Neural cell (in vitro differentiated cells): ENCODE results near the gene RTP4. TPM values are rescaled to one million over a fixed set of nuclear protein-coding genes. Genes with fewer than 3 reads are reported as not detected.

Source experiments
- H2AFZ ChIP-seq: fragments of 200-600, 300-800 bp; sonication (generic), shearing (Covaris generic); 2 replicates; pipeline ENCODE4 v1.6.0; 2014; ENCODE audit warnings: low read depth, mild to moderate bottlenecking, antibody characterized with exemption, low read length, moderate library complexity
- H3F3A ChIP-seq: fragments of 200-600 bp; shearing (Covaris generic); 2 replicates; pipeline ENCODE4 v1.6.1; 2016; ENCODE audit warnings: mild to moderate bottlenecking, moderate library complexity, mixed read lengths, antibody characterized with exemption, low read length; ENCODE audit not compliant: insufficient read depth, poor library complexity, severe bottlenecking
- H3K27ac ChIP-seq: fragments of 200-600, 300-800 bp; sonication (generic), shearing (Covaris generic); 2 replicates; pipeline ENCODE4 v1.5.1; 2014; ENCODE audit warnings: mild to moderate bottlenecking, low read length, moderate library complexity
- H3K27me3 ChIP-seq: fragments of 300-800, 200-600 bp; sonication (generic), shearing (Covaris generic); 2 replicates; pipeline ENCODE4 v1.6.0; 2014; ENCODE audit warnings: mild to moderate bottlenecking, low read depth, low read length, moderate library complexity; ENCODE audit not compliant: insufficient read depth
- H3K36me3 ChIP-seq: fragments of 300-800, 200-600 bp; sonication (generic), shearing (Covaris generic); 2 replicates; pipeline ENCODE4 v1.5.1; 2014; ENCODE audit warnings: mild to moderate bottlenecking, antibody characterized with exemption, low read length, moderate library complexity; ENCODE audit not compliant: insufficient read depth
- H3K4me2 ChIP-seq: fragments of 300-800, 200-600 bp; sonication (generic), shearing (Covaris generic); 2 replicates; pipeline ENCODE4 v1.6.0; 2014; ENCODE audit warnings: mild to moderate bottlenecking, low read length
- H3K4me3 ChIP-seq: fragments of 300-800, 200-600 bp; sonication (generic), shearing (Covaris generic); 2 replicates; pipeline ENCODE4 v1.5.1; 2014; ENCODE audit warnings: mild to moderate bottlenecking, low read length, moderate library complexity
- H3K79me2 ChIP-seq: fragments of 200-600 bp; shearing (Covaris generic); replicated peaks from 2 replicates; pipeline ENCODE4 v1.6.0; 2014; ENCODE audit warnings: mild to moderate bottlenecking, low read length, moderate library complexity; ENCODE audit not compliant: insufficient read depth
- H3K9ac ChIP-seq: fragments of 300-800, 200-600 bp; sonication (generic), shearing (Covaris generic); 2 replicates; pipeline ENCODE4 v1.6.1; 2016; ENCODE audit warnings: mild to moderate bottlenecking, low read length, mixed read lengths
- H3K9me2 ChIP-seq: fragments of 200-600 bp; shearing (Covaris generic); 2 replicates; pipeline ENCODE4 v1.6.1; 2016; ENCODE audit warnings: mild to moderate bottlenecking, low read length, mixed read lengths; ENCODE audit not compliant: insufficient read depth
- H3K9me3 ChIP-seq: fragments of 200-600, 300-800 bp; sonication (generic), shearing (Covaris generic); 2 replicates; pipeline ENCODE4 v1.6.1; 2016; ENCODE audit warnings: mild to moderate bottlenecking, mixed run types, low read length, moderate library complexity, mixed read lengths
- H4K20me1 ChIP-seq: fragments of 200-600 bp; shearing (Covaris generic); 2 replicates; pipeline ENCODE4 v1.6.1; 2016; ENCODE audit warnings: mild to moderate bottlenecking, mixed run types; ENCODE audit not compliant: insufficient read depth
- CTCF ChIP-seq: fragments of 450-650 bp; IDR thresholded peaks from 2 replicates; pipeline ENCODE4 v1.5.1; 2014; ENCODE audit warnings: antibody characterized with exemption, mild to moderate bottlenecking, moderate library complexity; ENCODE audit not compliant: poor library complexity, severe bottlenecking
- EP300 ChIP-seq: fragments of 450-650 bp; conservative IDR thresholded peaks from 2 replicates; pipeline ENCODE4 v1.6.1; 2014; ENCODE audit warnings: antibody characterized with exemption, mild to moderate bottlenecking, moderate library complexity; ENCODE audit not compliant: poor library complexity, severe bottlenecking
- EZH2 ChIP-seq: fragments of 200-600, 300-800 bp; shearing (Covaris generic), sonication (generic); IDR thresholded peaks from 2 replicates; pipeline ENCODE4 v1.6.1; 2014; ENCODE audit warnings: antibody characterized with exemption, low read length, borderline replicate concordance, mild to moderate bottlenecking; ENCODE audit not compliant: insufficient read depth, poor library complexity, severe bottlenecking
- MXI1 ChIP-seq: fragments of 450-650 bp; conservative IDR thresholded peaks from 2 replicates; pipeline ENCODE4 v1.6.1; 2014; ENCODE audit warnings: antibody characterized with exemption, mild to moderate bottlenecking; ENCODE audit not compliant: poor library complexity, severe bottlenecking
- POLR2AphosphoS5 ChIP-seq: IDR thresholded peaks from 2 replicates; pipeline ENCODE4 v1.6.1; 2012
- RAD21 ChIP-seq: fragments of 450-650 bp; conservative IDR thresholded peaks from 2 replicates; pipeline ENCODE4 v1.6.1; 2014; ENCODE audit warnings: antibody characterized with exemption, mild to moderate bottlenecking, moderate library complexity
- REST ChIP-seq: IDR thresholded peaks from 2 replicates; pipeline ENCODE4 v1.6.1; 2012; ENCODE audit warnings: borderline replicate concordance
- SMC3 ChIP-seq: fragments of 450-650 bp; conservative IDR thresholded peaks from 2 replicates; pipeline ENCODE4 v1.6.1; 2014; ENCODE audit warnings: antibody characterized with exemption, mild to moderate bottlenecking, moderate library complexity; ENCODE audit not compliant: poor library complexity
- TAF1 ChIP-seq: IDR thresholded peaks from 2 replicates; pipeline ENCODE4 v1.6.1; 2012; ENCODE audit warnings: low read depth
- polyA plus RNA-seq: library from polyadenylated mRNA; depleted of rRNA; stranded (reverse); fragments of >200 nt; gene quantifications from 2 replicates; pipeline ENCODE4 v1.2.3, GENCODE V29; 2014

Gene RTP4
- polyA plus RNA-seq, 1 donor from 2014 or later = not detected

DNA sequence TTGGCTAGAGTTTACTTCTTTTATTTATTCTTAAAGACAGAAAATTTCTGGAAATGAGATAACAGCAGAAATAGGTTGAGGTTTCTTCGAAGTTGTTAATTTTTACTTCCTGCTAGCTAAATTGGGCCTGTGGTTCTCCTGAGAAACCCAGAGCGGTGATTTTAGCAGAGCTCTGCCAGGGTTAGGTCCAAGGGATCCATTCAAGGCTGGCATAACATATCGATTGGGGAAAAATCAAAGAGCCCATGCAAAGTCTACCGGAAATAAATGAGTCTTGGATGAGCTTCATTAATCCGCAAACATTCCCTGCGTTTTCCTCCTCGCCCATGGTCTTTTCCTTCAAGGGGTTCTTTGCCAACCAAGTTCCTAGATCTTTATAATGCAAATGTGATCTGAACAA is 45.9 kb upstream of the RTP4 start:
- Histone ChIP-seq H3K27me3 (no peaks in the 10 kb centered on the region), H3K9ac (no peak overlapping the region), H3K79me2 (no peaks in the 10 kb centered on the region), H2AFZ (no peak overlapping the region), H4K20me1 (no peaks in the 10 kb centered on the region), H3K27ac (no peak overlapping the region), H3K4me2 (no peak overlapping the region), H3K9me2 (no peaks in the 10 kb centered on the region), H3F3A (no peaks in the 10 kb centered on the region), H3K9me3 (no peaks in the 10 kb centered on the region), H3K36me3 (no peaks in the 10 kb centered on the region), H3K4me3 (no peak overlapping the region)
- TF ChIP-seq MXI1 = no peak
- no peak for TF ChIP-seq RAD21
- no peak for TF ChIP-seq SMC3
- no peak for TF ChIP-seq REST
- no peak for TF ChIP-seq EP300
- TF ChIP-seq TAF1 = no peak
- TF ChIP-seq CTCF = no peak
- no peak for TF ChIP-seq EZH2
- TF ChIP-seq POLR2AphosphoS5 = no peak

GRCh38 chr3:187323091-187323490 is 45.1 kb upstream of the RTP4 start:
- H3K4me3 ChIP-seq = no peak overlapping the region
- no peak overlapping the region for H3K4me2 ChIP-seq
- no peaks in the 10 kb centered on the region for H3F3A ChIP-seq
- no peaks in the 10 kb centered on the region for H3K9me3 ChIP-seq
- TF ChIP-seq EZH2 (no peak), SMC3 (no peak)
- H3K36me3 ChIP-seq = no peaks in the 10 kb centered on the region
- no peak overlapping the region for H2AFZ ChIP-seq
- no peaks in the 10 kb centered on the region for H3K79me2 ChIP-seq
- H3K9me2 ChIP-seq = no peaks in the 10 kb centered on the region
- no peak overlapping the region for H3K27ac ChIP-seq
- H3K9ac ChIP-seq = no peak overlapping the region
- no peaks in the 10 kb centered on the region for H4K20me1 ChIP-seq
- H3K27me3 ChIP-seq = no peaks in the 10 kb centered on the region

DNA sequence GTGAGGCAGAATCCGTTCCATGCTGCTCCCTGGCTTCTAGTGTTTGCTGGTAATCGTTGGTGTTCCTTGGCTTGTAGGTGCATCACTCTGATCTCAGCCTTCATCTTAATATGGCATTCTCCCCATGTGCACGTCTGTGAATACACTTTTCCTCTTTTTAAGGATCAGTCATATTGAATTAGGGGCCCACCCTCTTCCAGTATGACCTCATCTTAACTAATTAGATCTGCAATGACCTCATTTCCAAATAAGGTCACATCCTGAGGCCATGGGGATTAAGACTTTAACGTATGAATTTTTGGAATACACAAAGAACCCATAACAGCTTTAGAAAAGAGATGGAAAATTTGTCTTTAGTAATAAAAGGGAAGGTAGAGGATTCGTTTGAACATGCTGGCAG is 42.6 kb upstream of the RTP4 start:
- no peak overlapping the region for H3K4me2 ChIP-seq
- no peak overlapping the region for H3K4me3 ChIP-seq
- no peaks in the 10 kb centered on the region for H3K27me3 ChIP-seq
- H3K9me3 ChIP-seq = no peaks in the 10 kb centered on the region
- H4K20me1 ChIP-seq = no peaks in the 10 kb centered on the region
- H3K9me2 ChIP-seq = no peaks in the 10 kb centered on the region
- no peaks in the 10 kb centered on the region for H3K79me2 ChIP-seq
- H3F3A ChIP-seq = no peaks in the 10 kb centered on the region
- H3K27ac ChIP-seq = no peak overlapping the region
- no peaks in the 10 kb centered on the region for H3K36me3 ChIP-seq
- H3K9ac ChIP-seq = no peak overlapping the region
- no peak overlapping the region for H2AFZ ChIP-seq
- TF ChIP-seq EZH2 = no peak
- no peak for TF ChIP-seq SMC3
- TF ChIP-seq EP300 = no peak
- TF ChIP-seq TAF1 = no peak
- TF ChIP-seq REST = no peak
- TF ChIP-seq POLR2AphosphoS5 = no peak
- TF ChIP-seq RAD21 = no peak
- no peak for TF ChIP-seq CTCF
- no peak for TF ChIP-seq MXI1
